ENCODE measurements around the gene MXD4.
"Not testable (repeated sequence)": the region's sequence is repeated elsewhere in the genome, so short reads cannot be mapped to it uniquely, and the experiment has no call there.

Gene MXD4

GRCh38 chr4:2286904-2287593 is 25.1 kb upstream of the MXD4 start:
- Histone ChIP-seq H3K36me3 (ENCODE audit: insufficient read depth, low read length) (no peaks in the 10 kb centered on the region), H3K9me3 (ENCODE audit: control insufficient read depth, insufficient read depth, low read length) (no peaks in the 10 kb centered on the region), H3K9ac (ENCODE audit: low read depth, low read length) (no peak overlapping the region), H3K4me1 (ENCODE audit: insufficient read depth, low read length) (no peaks in the 10 kb centered on the region)

GRCh38 chr4:2285613-2286381 is 23.9 kb upstream of the MXD4 start:
- no peaks in the 10 kb centered on the region for H3K4me1 ChIP-seq (ENCODE audit: insufficient read depth, low read length)

GRCh38 chr4:2284934-2285612 is 23.2 kb upstream of the MXD4 start:
- no peak overlapping the region for H3K9ac ChIP-seq (ENCODE audit: low read depth, low read length)
- no peaks in the 10 kb centered on the region for H3K9me3 ChIP-seq (ENCODE audit: control insufficient read depth, insufficient read depth, low read length)
- H3K36me3 ChIP-seq (ENCODE audit: insufficient read depth, low read length) = no peaks in the 10 kb centered on the region
- no peaks in the 10 kb centered on the region for H3K4me1 ChIP-seq (ENCODE audit: insufficient read depth, low read length)

More at GRCh38 chr4:2285613-2286381, 23.9 kb upstream of the MXD4 start:
- H3K9ac ChIP-seq (ENCODE audit: low read depth, low read length) = no peak overlapping the region
- no peaks in the 10 kb centered on the region for H3K36me3 ChIP-seq (ENCODE audit: insufficient read depth, low read length)
- H3K9me3 ChIP-seq (ENCODE audit: control insufficient read depth, insufficient read depth, low read length) = no peaks in the 10 kb centered on the region

GRCh38 chr4:2284161-2284933 is 22.4 kb upstream of the MXD4 start:
- Histone ChIP-seq H3K9ac (ENCODE audit: low read depth, low read length) (no peak overlapping the region), H3K36me3 (ENCODE audit: insufficient read depth, low read length) (no peaks in the 10 kb centered on the region), H3K9me3 (ENCODE audit: control insufficient read depth, insufficient read depth, low read length) (no peaks in the 10 kb centered on the region), H3K4me1 (ENCODE audit: insufficient read depth, low read length) (no peaks in the 10 kb centered on the region)

GRCh38 chr4:2283199-2283711 is 21.3 kb upstream of the MXD4 start:
- H3K36me3 ChIP-seq (ENCODE audit: insufficient read depth, low read length) = no peaks in the 10 kb centered on the region
- no peaks in the 10 kb centered on the region for H3K9me3 ChIP-seq (ENCODE audit: control insufficient read depth, insufficient read depth, low read length)
- no peaks in the 10 kb centered on the region for H3K4me1 ChIP-seq (ENCODE audit: insufficient read depth, low read length)
- no peak overlapping the region for H3K9ac ChIP-seq (ENCODE audit: low read depth, low read length)

GRCh38 chr4:2281575-2282343 is 19.9 kb upstream of the MXD4 start:
- Histone ChIP-seq H3K36me3 (ENCODE audit: insufficient read depth, low read length) (no peaks in the 10 kb centered on the region), H3K9me3 (ENCODE audit: control insufficient read depth, insufficient read depth, low read length) (no peaks in the 10 kb centered on the region), H3K4me1 (ENCODE audit: insufficient read depth, low read length) (no peaks in the 10 kb centered on the region), H3K9ac (ENCODE audit: low read depth, low read length) (no peak overlapping the region)

- Histone ChIP-seq H3K9ac (ENCODE audit: low read depth, low read length) (no peak overlapping the region), H3K9me3 (ENCODE audit: control insufficient read depth, insufficient read depth, low read length) (no peaks in the 10 kb centered on the region), H3K36me3 (ENCODE audit: insufficient read depth, low read length) (no peaks in the 10 kb centered on the region), H3K4me1 (ENCODE audit: insufficient read depth, low read length) (no peaks in the 10 kb centered on the region)
Measured at GRCh38 chr4:2280531-2281300, 18.8 kb upstream of the MXD4 start.

GRCh38 chr4:2277956-2278355 is 16.0 kb upstream of the MXD4 start:
- no peaks in the 10 kb centered on the region for H3K9me3 ChIP-seq (ENCODE audit: control insufficient read depth, insufficient read depth, low read length)
- H3K36me3 ChIP-seq (ENCODE audit: insufficient read depth, low read length) = no peaks in the 10 kb centered on the region
- no peaks in the 10 kb centered on the region for H3K4me1 ChIP-seq (ENCODE audit: insufficient read depth, low read length)
- H3K9ac ChIP-seq (ENCODE audit: low read depth, low read length) = no peak overlapping the region

GRCh38 chr4:2276581-2277325 is 14.8 kb upstream of the MXD4 start:
- Histone ChIP-seq H3K36me3 (ENCODE audit: insufficient read depth, low read length) (no peaks in the 10 kb centered on the region), H3K9me3 (ENCODE audit: control insufficient read depth, insufficient read depth, low read length) (no peaks in the 10 kb centered on the region), H3K9ac (ENCODE audit: low read depth, low read length) (no peak overlapping the region), H3K4me1 (ENCODE audit: insufficient read depth, low read length) (no peaks in the 10 kb centered on the region)

GRCh38 chr4:2275546-2276251 is 13.8 kb upstream of the MXD4 start:
- H3K4me1 ChIP-seq (ENCODE audit: insufficient read depth, low read length) = no peaks in the 10 kb centered on the region
- no peak overlapping the region for H3K9ac ChIP-seq (ENCODE audit: low read depth, low read length)
- no peaks in the 10 kb centered on the region for H3K36me3 ChIP-seq (ENCODE audit: insufficient read depth, low read length)
- H3K9me3 ChIP-seq (ENCODE audit: control insufficient read depth, insufficient read depth, low read length) = no peaks in the 10 kb centered on the region

- H3K9ac ChIP-seq (ENCODE audit: low read depth, low read length); H3K4me1 ChIP-seq (ENCODE audit: insufficient read depth, low read length); H3K36me3 ChIP-seq (ENCODE audit: insufficient read depth, low read length); H3K9me3 ChIP-seq (ENCODE audit: control insufficient read depth, insufficient read depth, low read length): not testable (repeated sequence)
Measured at GRCh38 chr4:2275044-2275397, 13.1 kb upstream of the MXD4 start.

- Histone ChIP-seq H3K9ac (ENCODE audit: low read depth, low read length) (no peak overlapping the region), H3K9me3 (ENCODE audit: control insufficient read depth, insufficient read depth, low read length) (no peaks in the 10 kb centered on the region), H3K36me3 (ENCODE audit: insufficient read depth, low read length) (no peaks in the 10 kb centered on the region), H3K4me1 (ENCODE audit: insufficient read depth, low read length) (no peaks in the 10 kb centered on the region)
Measured at GRCh38 chr4:2274320-2275043, 12.6 kb upstream of the MXD4 start.
